Prostate gland (tissue), 2 donors: ENCODE data around the gene ITIH3. TPM values are rescaled to one million over a fixed set of nuclear protein-coding genes. Genes with fewer than 3 reads are reported as not detected.

Source experiments
- DNase-seq: peaks from one replicate; pipeline ENCODE4 v3.0.0-alpha.2; 2019; ENCODE audit warnings: low spot score
- H3K27ac ChIP-seq, 2 donors: fragments of 200-600 bp; sonication (generic); 2 replicates each; pipeline ENCODE4 v1.5.1; 2017 to 2019
- H3K27me3 ChIP-seq: fragments of 200-600 bp; sonication (generic); replicated peaks from 2 replicates; pipeline ENCODE4 v1.5.1; 2019; ENCODE audit not compliant: insufficient read depth
- H3K36me3 ChIP-seq, 2 donors: fragments of 200-600 bp; sonication (generic); 1 replicate in 1 of 2; 2 replicates in 1 of 2; pipeline versions ENCODE4 v1.5.1 to v1.8.1; 2017 to 2019
- H3K4me1 ChIP-seq: fragments of 200-600 bp; sonication (generic); replicated peaks from 2 replicates; pipeline ENCODE4 v1.5.1; 2019
- H3K4me3 ChIP-seq, 2 donors: fragments of 200-600 bp; sonication (generic); 2 replicates each; pipeline ENCODE4 v1.5.1; 2017 to 2019
- H3K9me3 ChIP-seq: fragments of 200-600 bp; sonication (generic); 2 replicates; pipeline ENCODE4 v1.5.1; 2017
- CTCF ChIP-seq, 4 experiments: fragments of 200-600 bp in 2 of 4; fragments of 450-650 bp in 2 of 4; sonication (generic) in 2 of 4; IDR thresholded peaks; 1 replicate in 3 of 4; 2 replicates in 1 of 4; pipeline ENCODE4 v1.5.1; 2016 to 2019; ENCODE audit warnings: antibody characterized with exemption in 4 of 4, mild to moderate bottlenecking in 2 of 4, moderate library complexity in 2 of 4
- POLR2A ChIP-seq: fragments of 450-650 bp; IDR thresholded peaks from one replicate; pipeline ENCODE4 v1.6.1; 2016; ENCODE audit warnings: antibody characterized with exemption, mild to moderate bottlenecking
- POLR2AphosphoS5 ChIP-seq: sonication (generic); formaldehyde crosslinking; IDR thresholded peaks from one replicate; pipeline ENCODE4 v1.6.1; 2017; ENCODE audit warnings: antibody characterized with exemption
- WGBS: methylation state at CpG from one replicate; pipeline ENCODE4 v1.1.5; 2018; 5-methylcytosine and 5-hydroxymethylcytosine counted together
- intact Hi-C: fragments of 100-400 bp; cut with DNase I; formaldehyde crosslinking; loops from one replicate; pipeline ENCODE4 v1.14.2; 2022
- total RNA-seq, 2 donors: library from RNA; depleted of rRNA; stranded (reverse); fragments of >200 nt; gene quantifications; one replicate each; pipeline ENCODE4 v1.1.0, GENCODE V29; 2016

ITIH3 gene
- total RNA-seq, 2 donors from 2014 or later, result 0.46 to 9.6 TPM

GRCh38 chr3:52811452-52812011 is 16.9 kb downstream of the ITIH3 start:
- no peaks in the 10 kb centered on the region for H3K9me3 ChIP-seq
- no peaks in the 10 kb centered on the region for H3K4me1 ChIP-seq
- no peaks in the 10 kb centered on the region for H3K27me3 ChIP-seq
- no peaks in the 10 kb centered on the region for H3K36me3 ChIP-seq
- DNase-seq, result no peak
- TF ChIP-seq POLR2A (no peak), POLR2AphosphoS5 (no peak), CTCF (IDR thresholded peaks at IDR 0.05) (no peak)
- no peak overlapping the region for H3K4me3 ChIP-seq
- 68% methylated on average over 7 of the region's 7 CpGs for WGBS
- intact Hi-C loops, result no loop called here
- no peak overlapping the region for H3K27ac ChIP-seq

DNA sequence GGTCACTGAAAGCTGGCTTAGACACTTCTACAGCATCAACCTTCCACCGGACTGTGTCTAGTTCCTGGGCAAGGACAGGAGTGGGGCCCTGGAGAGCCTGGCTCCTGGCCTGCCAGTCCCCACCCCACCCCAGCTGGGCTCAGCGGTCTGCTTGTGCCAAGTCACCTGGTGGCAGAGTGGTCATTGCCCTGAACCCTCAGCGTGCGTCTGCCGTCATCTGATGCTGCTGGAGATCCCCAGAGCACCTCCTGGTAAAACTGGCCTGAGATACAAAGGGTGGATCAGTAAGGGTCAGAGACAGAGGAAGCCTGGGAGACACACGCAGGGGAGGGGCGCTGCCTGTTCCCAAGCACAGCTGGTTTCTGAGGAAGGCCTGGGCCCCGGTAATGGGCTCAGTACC is 19.2 kb downstream of the ITIH3 start:
- no peaks in the 10 kb centered on the region for H3K9me3 ChIP-seq
- DNase-seq, result no peak
- 82% methylated on average over 6 of the region's 8 CpGs for WGBS
- no peaks in the 10 kb centered on the region for H3K27me3 ChIP-seq
- no peak overlapping the region for H3K4me3 ChIP-seq
- intact Hi-C loops, result no loop called here
- H3K27ac ChIP-seq, result no peak overlapping the region
- no peak for TF ChIP-seq POLR2AphosphoS5
- H3K4me1 ChIP-seq, result no peaks in the 10 kb centered on the region
- H3K36me3 ChIP-seq, result no peaks in the 10 kb centered on the region

DNA sequence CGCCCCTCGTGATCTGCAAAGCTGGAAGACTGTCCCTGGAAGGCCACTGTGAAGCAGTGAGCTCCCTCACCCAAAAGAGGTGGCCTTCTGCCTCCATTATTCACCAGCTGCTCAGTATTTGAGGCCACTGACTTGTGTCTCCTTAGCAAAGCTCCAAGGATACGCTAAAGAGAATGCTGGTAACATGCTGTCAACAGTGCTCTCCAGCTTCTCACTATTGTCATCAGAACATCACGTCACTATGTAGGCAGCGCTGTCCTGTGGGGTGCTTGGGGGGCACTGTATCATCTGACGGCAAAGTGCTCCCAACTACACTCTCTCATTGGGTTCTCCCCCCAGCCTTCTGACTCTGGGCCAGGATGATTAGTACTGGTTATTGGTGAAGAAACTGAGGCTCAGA is 21.6 kb downstream of the ITIH3 start:
- no peaks in the 10 kb centered on the region for H3K9me3 ChIP-seq

GRCh38 chr3:52816654-52817053 is 22.1 kb downstream of the ITIH3 start:
- no peaks in the 10 kb centered on the region for H3K36me3 ChIP-seq
- H3K27me3 ChIP-seq, result no peaks in the 10 kb centered on the region
- TF ChIP-seq CTCF (IDR thresholded peaks at IDR 0.05), result no peak
- no peak for TF ChIP-seq POLR2AphosphoS5
- TF ChIP-seq POLR2A, result no peak
- intact Hi-C loops, result no loop called here
- no peak overlapping the region for H3K4me3 ChIP-seq
- no peak for DNase-seq
- H3K27ac ChIP-seq, result no peak overlapping the region
- no peaks in the 10 kb centered on the region for H3K9me3 ChIP-seq
- H3K4me1 ChIP-seq, result no peaks in the 10 kb centered on the region
- WGBS, result 96% methylated on average over 10 of the region's 10 CpGs

More for the DNA sequence above, 21.6 kb downstream of the ITIH3 start:
- intact Hi-C loops, result no loop called here
- Histone ChIP-seq H3K27ac (no peak overlapping the region), H3K4me3 (no peak overlapping the region), H3K36me3 (no peaks in the 10 kb centered on the region), H3K4me1 (no peaks in the 10 kb centered on the region), H3K27me3 (no peaks in the 10 kb centered on the region)
- WGBS, result 87% methylated on average over 6 of the region's 6 CpGs
- no peak for TF ChIP-seq POLR2A
- TF ChIP-seq CTCF (IDR thresholded peaks at IDR 0.05), result no peak
- no peak for TF ChIP-seq POLR2AphosphoS5
- no peak for DNase-seq

- WGBS, result 92% methylated on average over 10 of the region's 10 CpGs
- Histone ChIP-seq H3K36me3 (no peaks in the 10 kb centered on the region), H3K4me1 (no peaks in the 10 kb centered on the region), H3K9me3 (no peaks in the 10 kb centered on the region), H3K27me3 (no peaks in the 10 kb centered on the region), H3K4me3 (no peak overlapping the region), H3K27ac (no peak overlapping the region)
- intact Hi-C loops, result no loop called here
- DNase-seq, result no peak
- TF ChIP-seq CTCF (IDR thresholded peaks at IDR 0.05), result no peak
- no peak for TF ChIP-seq POLR2AphosphoS5
- TF ChIP-seq POLR2A, result no peak
Observed at GRCh38 chr3:52817221-52817620, 22.6 kb downstream of the ITIH3 start.
